NK-92 (cell line): ENCODE measurements around the gene EMID1.

Experiments
- DNase-seq: peaks from one replicate; lab custom pipeline; 2025; ENCODE audit not compliant: unreplicated experiment; lab: John Stamatoyannopoulos, UW

Gene EMID1

GRCh38 chr22:29194184-29194583 is 11.5 kb upstream of the EMID1 start:
- no peak for DNase-seq

DNA sequence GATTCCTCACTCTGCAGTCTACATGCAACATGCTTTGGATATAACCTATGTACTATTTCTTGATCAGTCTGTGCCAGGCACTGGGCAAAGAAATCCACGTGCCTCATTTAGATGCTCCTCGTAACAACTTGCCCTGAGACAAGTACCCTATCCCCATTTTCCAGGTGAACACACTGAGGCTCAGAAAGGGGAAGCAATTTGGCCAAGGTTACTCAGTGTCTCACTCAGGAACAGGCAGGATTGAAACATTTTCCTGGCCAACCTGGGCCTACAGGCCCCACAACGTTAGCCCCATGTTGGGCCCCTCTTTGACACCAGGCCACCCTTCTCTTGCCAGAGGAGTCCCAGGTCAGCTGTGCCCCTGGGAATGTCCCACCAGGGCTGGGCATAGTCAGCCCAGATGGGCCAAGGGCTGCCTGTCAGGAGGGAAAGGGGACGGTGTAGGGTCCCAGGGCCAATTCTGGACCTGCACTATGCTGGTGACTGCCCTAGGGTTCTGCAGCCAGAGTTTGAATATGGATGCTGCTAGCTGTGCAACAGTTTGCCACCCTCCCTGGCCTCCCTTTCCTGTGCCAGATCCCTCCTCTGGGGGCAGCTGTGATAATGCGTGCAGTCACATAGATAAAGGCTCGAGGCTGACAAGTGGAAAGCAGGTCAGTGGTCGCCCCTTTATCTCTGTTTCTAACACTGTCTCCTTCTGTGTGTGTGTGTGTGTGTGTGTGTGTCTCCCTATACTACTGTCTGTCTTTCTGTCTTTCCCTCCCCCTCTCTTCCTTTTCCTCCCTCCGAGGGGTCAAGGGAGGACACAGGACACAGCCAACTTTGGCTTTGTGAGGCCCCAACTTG is 10.4 kb upstream of the EMID1 start:
- DNase-seq: no peak

- DNase-seq: no peak
Measured at GRCh38 chr22:29195964-29196666, 9.6 kb upstream of the EMID1 start.

GRCh38 chr22:29197096-29197495 is 8.6 kb upstream of the EMID1 start:
- DNase-seq: no peak

DNA sequence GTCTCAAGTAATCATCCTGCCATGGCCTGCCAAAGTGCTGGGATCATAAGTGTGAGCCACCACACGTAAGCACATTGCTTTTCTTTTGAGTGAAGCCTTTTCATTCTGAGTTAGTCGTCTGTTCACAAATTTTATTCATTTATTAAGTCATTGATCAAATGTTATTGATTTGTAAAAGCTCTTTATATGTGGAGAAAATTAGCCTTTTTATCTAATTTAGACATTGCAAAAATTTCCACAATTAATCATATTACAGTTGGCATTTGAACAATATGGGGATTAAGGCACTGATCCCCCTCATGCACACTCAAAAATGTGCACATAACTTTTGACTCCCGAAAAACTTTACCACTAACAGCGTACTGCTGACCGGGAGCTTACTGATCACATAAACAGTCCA is 7.5 kb upstream of the EMID1 start:
- DNase-seq: no peak

DNA sequence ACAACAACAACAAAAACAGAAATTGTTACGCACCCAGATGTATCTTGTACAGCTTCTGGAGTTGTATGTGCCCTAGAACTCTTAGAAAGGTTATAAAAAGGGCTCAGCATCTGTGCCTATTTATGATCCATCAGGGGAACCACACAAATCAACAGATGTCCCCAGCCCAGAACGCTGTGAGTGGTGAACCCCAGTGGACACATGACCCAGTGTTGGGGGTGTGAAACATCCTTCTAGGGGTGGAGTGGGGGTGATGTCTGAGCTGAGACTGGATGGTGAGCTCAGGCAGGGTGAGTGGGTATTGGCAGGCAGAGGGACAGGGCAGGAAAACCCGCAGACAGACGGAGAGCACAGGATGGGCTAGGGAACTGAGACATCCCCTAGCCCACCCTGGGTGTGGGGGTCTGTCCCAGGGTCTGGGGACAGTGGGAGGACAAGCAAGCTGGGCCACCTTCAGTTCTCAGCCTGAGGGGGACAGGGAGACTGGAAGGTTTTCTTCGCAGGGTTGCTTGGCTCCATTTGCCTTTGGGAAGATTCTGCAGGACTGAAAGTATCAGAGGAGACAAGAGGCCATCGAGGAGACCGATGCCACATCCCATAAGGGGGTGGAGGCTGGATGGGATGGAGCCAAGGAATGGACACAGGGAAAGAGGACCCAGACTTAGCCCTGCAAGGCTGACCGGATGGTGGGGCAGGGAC is 5.8 kb upstream of the EMID1 start:
- no peak for DNase-seq

- no peak for DNase-seq
Measured at GRCh38 chr22:29200901-29201300, 4.8 kb upstream of the EMID1 start.

- no peak for DNase-seq
Measured at GRCh38 chr22:29201782-29202181, 3.9 kb upstream of the EMID1 start.

DNA sequence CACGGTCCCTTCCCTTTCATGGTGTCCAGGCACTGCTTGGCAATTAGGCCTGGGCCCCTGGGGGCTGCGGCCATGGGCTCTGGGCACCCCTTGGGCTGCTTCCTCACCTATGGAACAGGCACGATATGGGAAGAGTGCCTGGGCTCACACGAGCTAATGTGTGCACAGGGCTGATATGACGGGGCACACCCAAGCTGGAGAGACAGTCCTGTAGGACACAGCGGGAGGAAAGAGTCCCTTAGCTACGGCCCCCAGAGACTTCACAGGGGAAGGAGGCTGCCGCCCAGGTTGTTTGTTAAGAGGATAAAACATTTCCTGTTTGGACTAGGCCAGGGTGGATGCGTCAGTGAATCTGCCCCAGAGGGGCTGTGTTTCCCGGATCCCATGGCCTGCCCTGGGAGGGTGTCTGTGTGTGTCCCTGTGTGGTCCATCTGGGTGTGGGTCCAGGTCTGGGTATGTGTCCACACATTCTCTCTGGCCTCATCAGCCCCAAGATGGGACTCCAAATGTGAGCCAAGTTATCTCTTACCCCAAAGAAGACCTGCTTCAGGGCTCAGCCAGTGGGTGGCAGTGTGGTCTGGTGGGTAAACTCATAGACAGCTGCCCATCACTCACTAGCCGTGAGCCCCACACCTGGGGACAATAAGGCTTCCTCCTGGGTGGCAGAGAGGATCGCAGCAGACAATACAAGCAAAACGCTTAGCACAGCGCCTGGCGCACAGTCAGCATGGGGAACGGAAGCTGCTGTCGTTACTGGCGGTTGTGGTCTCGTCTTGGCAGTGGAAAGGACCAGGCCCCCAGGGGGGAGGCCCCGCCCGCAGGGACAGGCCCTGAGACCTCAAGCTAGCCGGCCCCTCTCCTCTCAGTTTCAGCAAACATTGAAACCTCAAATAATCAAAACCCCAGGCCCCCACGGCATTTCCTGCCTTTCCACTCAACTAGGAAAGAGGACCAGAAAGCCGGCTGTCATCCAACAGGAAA is 3.2 kb upstream of the EMID1 start:
- no peak for DNase-seq

- no peak for DNase-seq
Measured at GRCh38 chr22:29203488-29204454, 1.9 kb upstream of the EMID1 start.

GRCh38 chr22:29204455-29205183 is 1.1 kb upstream of the EMID1 start:
- no peak for DNase-seq

DNA sequence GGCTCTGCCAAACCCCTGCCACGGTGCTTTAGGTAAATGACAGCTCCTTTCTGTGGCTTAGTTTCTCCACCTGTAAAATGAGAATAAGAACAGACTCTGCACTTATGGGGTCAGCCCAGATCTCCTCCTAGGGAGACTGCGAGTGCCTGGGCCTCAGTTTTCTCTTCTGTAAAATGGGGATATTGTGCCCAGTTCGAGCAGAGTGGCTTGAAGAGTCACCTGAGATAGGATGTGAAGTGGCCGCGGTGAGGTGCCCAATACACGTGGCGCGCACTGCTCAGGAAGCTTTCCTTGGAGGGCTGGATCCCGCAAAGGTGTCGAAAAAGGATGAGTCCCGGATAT is 473 bp upstream of the EMID1 start:
- no peak for DNase-seq

- no peak for DNase-seq
Measured at GRCh38 chr22:29206372-29207242, 911 bp downstream of the EMID1 start.

DNA sequence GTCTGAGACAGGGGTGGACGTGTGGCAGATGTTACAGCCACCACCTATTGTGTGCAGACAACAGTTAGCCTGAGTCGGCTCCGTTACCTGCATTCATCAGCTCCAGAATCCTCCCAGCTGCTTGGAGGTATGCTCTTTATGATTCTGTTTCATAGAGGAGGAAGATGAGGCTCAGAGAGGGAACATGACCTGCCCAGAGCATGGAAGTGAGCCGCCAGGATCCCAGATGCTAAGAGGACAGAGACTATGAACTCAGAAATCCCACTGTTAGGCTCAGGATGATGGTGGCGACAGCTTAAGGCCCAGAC is 1.5 kb downstream of the EMID1 start:
- DNase-seq: no peak

- no peak for DNase-seq
Measured at GRCh38 chr22:29207562-29208501, 2.1 kb downstream of the EMID1 start.

DNA sequence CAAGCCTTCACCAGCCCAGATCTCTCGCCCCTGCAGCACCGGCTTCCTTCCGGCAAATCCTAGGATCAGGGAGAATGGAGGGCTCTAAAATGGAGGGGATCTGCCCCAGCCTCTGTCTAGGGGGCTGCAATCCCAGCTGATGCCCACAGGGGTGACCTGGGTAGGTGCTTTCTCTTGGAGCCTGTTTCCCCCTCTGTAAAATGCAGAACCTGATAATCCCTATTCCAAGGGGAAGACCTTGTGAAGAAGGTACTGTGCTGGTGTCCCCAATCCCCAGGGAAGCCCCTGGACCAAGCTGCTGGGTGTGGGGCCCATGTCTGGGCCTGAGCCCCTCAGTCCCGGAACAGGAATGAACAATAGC is 2.8 kb downstream of the EMID1 start:
- no peak for DNase-seq

- DNase-seq: no peak
Measured at GRCh38 chr22:29208879-29209623, 3.4 kb downstream of the EMID1 start.
